Body of pancreas (tissue), 4 donors: ENCODE measurements around the gene LCA5L. TPM values are rescaled to one million over a fixed set of nuclear protein-coding genes. Genes with fewer than 3 reads are reported as not detected.

Experiments
- ATAC-seq: fragments of 150-250 bp; one replicate; pipeline ENCODE4 v1.9.1; 2016
- DNase-seq, 4 donors: peaks; one replicate each; pipeline ENCODE4 v3.0.0-alpha.2; 2019
- H3K27ac ChIP-seq, 4 donors: fragments of 200-600 bp; sonication (generic); 1 replicate in 3 of 4; 2 replicates in 1 of 4; pipeline versions ENCODE4 v1.5.1 to v1.6.1; 2016 to 2019; ENCODE audit warnings: mild to moderate bottlenecking in 1 of 4, mixed read lengths in 1 of 4, moderate library complexity in 1 of 4
- H3K27me3 ChIP-seq, 2 donors: fragments of 200-600 bp; sonication (generic); one replicate each; pipeline ENCODE4 v1.6.0; 2016; ENCODE audit warnings: mild to moderate bottlenecking in 1 of 2
- H3K36me3 ChIP-seq, 2 donors: fragments of 200-600 bp; sonication (generic); replicated peaks in 1 of 2; 2 replicates each; pipeline ENCODE4 v1.5.1; 2016; ENCODE audit warnings: low read depth in 2 of 2; ENCODE audit not compliant: insufficient read depth in 1 of 2
- H3K4me1 ChIP-seq: fragments of 200-600 bp; sonication (generic); one replicate; pipeline ENCODE4 v1.6.0; 2016
- H3K4me3 ChIP-seq, 2 donors: fragments of 200-600 bp; sonication (generic); 1 replicate in 1 of 2; 2 replicates in 1 of 2; pipeline ENCODE4 v1.5.1; 2016 to 2019
- H3K9me3 ChIP-seq, 3 donors: fragments of 200-600 bp; sonication (generic); 1 replicate in 2 of 3; 2 replicates in 1 of 3; pipeline ENCODE4 v1.5.1; 2016
- POLR2A ChIP-seq, 3 donors: fragments of 450-650 bp; IDR thresholded peaks; one replicate each; pipeline ENCODE4 v1.6.1; 2016; ENCODE audit warnings: antibody characterized with exemption in 3 of 3, mild to moderate bottlenecking in 2 of 3
- WGBS, 2 donors: methylation state at CpG; one replicate each; pipeline ENCODE4 v1.1.5; 2017; 5-methylcytosine and 5-hydroxymethylcytosine counted together
- intact Hi-C: fragments of 100-400 bp; cut with DNase I; formaldehyde crosslinking; loops from one replicate; pipeline ENCODE4 v1.15.1; 2023
- total RNA-seq, 2 donors: library from RNA; depleted of rRNA; stranded (reverse); fragments of >200 nt; gene quantifications; one replicate each; pipeline ENCODE4 v1.1.0, GENCODE V29; 2016
- TF ChIP-seq, protein P1 (sequence below), 7 experiments: fragments of 450-650 bp in 4 of 7; fragments of 200-600 bp in 3 of 7; sonication (generic) in 3 of 7; IDR thresholded peaks; one replicate each; pipeline ENCODE4 v1.5.1; 2016 to 2019; ENCODE audit warnings: antibody characterized with exemption in 7 of 7

The LCA5L gene
- total RNA-seq, 2 donors from 2014 or later, result 0.78 to 1.3 TPM

DNA sequence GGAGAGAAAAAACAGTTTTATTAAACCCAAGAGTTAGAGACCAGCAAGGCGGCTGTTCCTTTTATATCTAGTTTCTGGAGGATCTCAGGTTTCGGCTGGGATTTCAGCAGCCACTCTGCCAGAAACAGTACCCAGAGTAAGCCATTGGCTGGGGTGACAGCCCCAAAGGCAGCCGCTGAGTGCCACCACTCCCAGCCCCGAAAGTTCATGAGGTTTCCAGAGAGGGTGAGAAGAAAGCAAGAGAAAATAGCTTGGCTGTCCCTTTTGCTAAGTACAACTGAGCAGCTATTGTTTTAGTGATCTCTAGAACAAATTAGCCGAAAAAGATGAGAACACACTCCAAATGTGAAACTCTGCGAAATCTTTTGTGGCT lies 7.4 kb upstream of the LCA5L start:
- TF ChIP-seq, protein P1, sequence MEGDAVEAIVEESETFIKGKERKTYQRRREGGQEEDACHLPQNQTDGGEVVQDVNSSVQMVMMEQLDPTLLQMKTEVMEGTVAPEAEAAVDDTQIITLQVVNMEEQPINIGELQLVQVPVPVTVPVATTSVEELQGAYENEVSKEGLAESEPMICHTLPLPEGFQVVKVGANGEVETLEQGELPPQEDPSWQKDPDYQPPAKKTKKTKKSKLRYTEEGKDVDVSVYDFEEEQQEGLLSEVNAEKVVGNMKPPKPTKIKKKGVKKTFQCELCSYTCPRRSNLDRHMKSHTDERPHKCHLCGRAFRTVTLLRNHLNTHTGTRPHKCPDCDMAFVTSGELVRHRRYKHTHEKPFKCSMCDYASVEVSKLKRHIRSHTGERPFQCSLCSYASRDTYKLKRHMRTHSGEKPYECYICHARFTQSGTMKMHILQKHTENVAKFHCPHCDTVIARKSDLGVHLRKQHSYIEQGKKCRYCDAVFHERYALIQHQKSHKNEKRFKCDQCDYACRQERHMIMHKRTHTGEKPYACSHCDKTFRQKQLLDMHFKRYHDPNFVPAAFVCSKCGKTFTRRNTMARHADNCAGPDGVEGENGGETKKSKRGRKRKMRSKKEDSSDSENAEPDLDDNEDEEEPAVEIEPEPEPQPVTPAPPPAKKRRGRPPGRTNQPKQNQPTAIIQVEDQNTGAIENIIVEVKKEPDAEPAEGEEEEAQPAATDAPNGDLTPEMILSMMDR (IDR thresholded peaks at IDR 0.05), result no peak
- no peak for TF ChIP-seq POLR2A (IDR thresholded peaks at IDR 0.05)
- DNase-seq, result no peak
- Histone ChIP-seq H3K4me1 (peaks cover 8% of the 10 kb centered on the region), H3K4me3 (no peak overlapping the region), H3K27me3 (no peaks in the 10 kb centered on the region), H3K36me3 (no peaks in the 10 kb centered on the region), H3K9me3 (no peaks in the 10 kb centered on the region), H3K27ac (peak overlapping the region in 2 of 4 donors; percentile 85 to 87)
- no peak for ATAC-seq
- WGBS, 2 donors, result 65 to 70% methylated on average over 6 of the region's 6 CpGs
- intact Hi-C loops, result no loop called here

DNA sequence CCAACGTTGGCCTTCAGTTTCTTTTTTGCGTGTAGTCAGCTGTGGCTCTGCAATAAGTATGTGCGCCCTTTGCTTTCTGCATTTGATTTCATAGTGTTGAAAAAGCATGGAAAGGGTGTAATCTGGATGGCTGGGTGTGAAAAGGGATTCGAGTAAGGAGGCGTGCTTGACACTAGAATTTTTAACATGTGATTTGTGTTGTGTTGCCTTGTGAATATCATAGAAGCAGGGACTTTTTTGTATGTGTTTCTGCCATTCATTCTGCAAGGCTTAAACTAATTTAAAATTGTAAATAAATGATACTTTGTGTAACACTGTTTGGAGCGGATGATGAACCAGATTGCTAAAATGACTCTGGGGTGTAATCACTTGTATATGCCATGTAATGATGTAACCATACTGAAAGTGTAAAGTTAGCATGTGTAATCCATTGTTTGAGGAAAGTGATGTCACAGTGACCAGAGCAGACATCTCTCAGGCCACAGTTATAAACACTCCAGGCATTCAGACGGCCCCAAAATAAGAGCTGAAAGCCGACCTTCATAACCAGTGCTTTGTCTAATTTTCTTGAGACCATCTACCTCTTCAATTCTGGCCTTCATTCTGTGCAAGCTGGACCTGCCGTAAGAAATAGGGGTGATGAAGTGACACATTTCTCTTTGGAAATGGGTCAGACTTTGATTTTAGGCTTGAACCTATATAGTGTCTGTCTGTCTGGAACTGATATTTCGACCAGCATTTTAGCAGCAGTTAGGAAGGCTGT lies 6.8 kb upstream of the LCA5L start:
- 44 to 57% methylated on average over 10 of the region's 10 CpGs for WGBS, 2 donors
- Histone ChIP-seq H3K36me3 (no peaks in the 10 kb centered on the region), H3K4me3 (peak overlapping the region in 1 of 2 donors; percentile 32), H3K4me1 (peaks cover 8% of the 10 kb centered on the region), H3K27ac (peak overlapping the region in 3 of 4 donors; percentile 59 to 87 (median 85)), H3K9me3 (no peaks in the 10 kb centered on the region), H3K27me3 (no peaks in the 10 kb centered on the region)
- TF ChIP-seq, protein P1 (IDR thresholded peaks at IDR 0.05), result no peak
- TF ChIP-seq POLR2A (IDR thresholded peaks at IDR 0.05), result peak in 1 of 3 donors; percentile 25
- intact Hi-C loops, result no loop called here
- DNase-seq (no peak), ATAC-seq (peak; percentile 58)

DNA sequence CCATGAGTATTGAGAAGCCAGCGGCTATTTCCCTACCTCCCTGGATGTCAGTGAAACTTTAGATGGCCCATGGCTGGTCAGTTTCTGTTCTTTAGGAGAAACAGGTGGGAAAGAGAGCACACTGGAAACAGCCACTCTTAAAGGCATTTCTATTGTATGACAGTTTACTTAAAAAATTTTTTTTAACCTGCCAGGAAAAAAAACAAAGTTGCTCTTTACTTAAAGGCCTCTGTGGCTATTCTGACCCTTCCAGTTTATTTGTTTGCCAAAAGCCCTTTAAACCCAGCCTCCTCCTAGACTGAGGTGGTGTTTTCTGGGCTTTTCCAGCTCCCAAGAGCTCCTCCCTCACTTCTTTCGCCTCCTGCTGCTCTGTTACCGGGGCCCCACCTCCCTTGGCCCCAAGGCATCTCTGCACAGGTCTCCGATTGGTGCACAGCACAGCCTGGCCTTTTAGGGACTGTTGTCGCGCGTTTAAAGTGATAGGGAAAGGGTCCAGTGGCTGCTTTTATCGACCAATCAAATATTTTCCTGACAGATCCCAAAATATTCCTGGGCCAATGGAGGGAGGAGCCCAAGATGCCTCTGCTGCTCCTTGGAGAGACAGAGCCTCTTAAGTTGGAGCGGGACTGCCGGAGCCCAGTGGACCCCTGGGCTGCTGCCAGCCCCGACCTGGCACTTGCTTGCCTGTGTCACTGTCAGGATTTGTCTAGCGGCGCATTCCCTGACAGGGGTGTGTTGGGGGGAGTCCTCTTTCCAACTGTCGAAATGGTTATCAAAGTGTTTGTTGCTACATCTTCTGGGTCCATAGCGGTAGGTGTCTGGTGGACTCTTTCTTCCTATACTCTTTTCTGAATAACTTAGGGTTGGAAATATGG lies 6.0 kb upstream of the LCA5L start, which contains the start of gene SH3BGR:
Gene SH3BGR, plus strand, starts transcription at position 639 of the 875 bp plus-strand sequence. Its CDS starts 127 bp downstream, at position 766.
- Histone ChIP-seq H3K36me3 (no peaks in the 10 kb centered on the region), H3K4me1 (peaks cover 8% of the 10 kb centered on the region), H3K27me3 (no peaks in the 10 kb centered on the region), H3K4me3 (peak within 1 kb of the TSS in 1 of 2 donors; percentile 32), H3K27ac (peak within 1 kb of the TSS in 3 of 4 donors; percentile 59 to 87 (median 85)), H3K9me3 (no peaks in the 10 kb centered on the region)
- WGBS, 2 donors, result 24 to 41% methylated on average over 12 to 15 of the region's 15 CpGs
- intact Hi-C loops, result no loop called here
- ATAC-seq, result peak; percentile 95
- TF ChIP-seq, protein P1 (IDR thresholded peaks at IDR 0.05), result no peak
- TF ChIP-seq POLR2A (IDR thresholded peaks at IDR 0.05), result peak in 2 of 3 donors; percentile 52 to 61
- DNase-seq, result peak; percentile 55 to 91 (median 79)

DNA sequence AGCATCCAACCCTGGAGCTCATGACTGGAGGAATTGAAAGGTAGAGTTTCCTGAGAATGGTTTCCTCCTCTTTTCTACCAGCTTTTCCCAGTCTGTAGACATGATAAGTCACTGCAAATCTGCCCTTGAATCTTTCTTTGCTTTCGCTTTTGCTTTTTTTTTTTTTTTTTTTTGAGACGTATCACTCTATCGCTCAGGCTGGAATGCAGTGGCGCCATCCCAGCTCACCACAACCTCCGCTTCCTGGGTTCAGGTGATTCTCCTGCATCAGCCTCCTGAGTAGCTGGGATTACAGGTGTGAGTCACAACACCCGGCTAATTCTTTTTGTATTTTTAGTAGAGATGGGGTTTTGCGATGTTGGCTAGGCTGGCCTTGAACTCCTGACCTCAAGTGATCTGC lies 1.7 kb upstream of the LCA5L start:
- Histone ChIP-seq H3K4me3 (no peak overlapping the region), H3K4me1 (peaks cover 13% of the 10 kb centered on the region), H3K9me3 (no peaks in the 10 kb centered on the region), H3K27me3 (no peaks in the 10 kb centered on the region), H3K36me3 (no peaks in the 10 kb centered on the region), H3K27ac (no peak overlapping the region)
- ATAC-seq (no peak), DNase-seq (no peak)
- WGBS, 2 donors, result 91 to 94% methylated on average over 7 of the region's 7 CpGs
- no peak for TF ChIP-seq POLR2A (IDR thresholded peaks at IDR 0.05)
- TF ChIP-seq, protein P1 (IDR thresholded peaks at IDR 0.05), result no peak
- intact Hi-C loops, result no loop called here
